ENCODE data around the gene UBE2E2.

UBE2E2 gene

GRCh38 chr3:23244324-23245041 is 41.4 kb downstream of the UBE2E2 start:
- no peak for TF ChIP-seq CTCF (IDR thresholded peaks at IDR 0.05)

- no peak for TF ChIP-seq CTCF (IDR thresholded peaks at IDR 0.05)
Measured at GRCh38 chr3:23246651-23247050, 43.5 kb downstream of the UBE2E2 start.

GRCh38 chr3:23248594-23249131 is 45.5 kb downstream of the UBE2E2 start:
- no peak for TF ChIP-seq CTCF (IDR thresholded peaks at IDR 0.05)

GRCh38 chr3:23249961-23250360 is 46.8 kb downstream of the UBE2E2 start:
- no peak for TF ChIP-seq CTCF (IDR thresholded peaks at IDR 0.05)

GRCh38 chr3:23252122-23252521 is 49.0 kb downstream of the UBE2E2 start:
- TF ChIP-seq CTCF (IDR thresholded peaks at IDR 0.05), result no peak

- no peak for TF ChIP-seq CTCF (IDR thresholded peaks at IDR 0.05)
Measured at GRCh38 chr3:23253214-23253613, 50.1 kb downstream of the UBE2E2 start.

- no peak for TF ChIP-seq CTCF (IDR thresholded peaks at IDR 0.05)
Measured at GRCh38 chr3:23254282-23254681, 51.2 kb downstream of the UBE2E2 start.

Data from LNCAP (cell line).